ENCODE data around the gene DUS2.
A peak's percentile ranks its signal among the peaks of the same experiment; 100 is the strongest.
"Not testable (repeated sequence)": the region's sequence is repeated elsewhere in the genome, so short reads cannot be mapped to it uniquely, and the experiment has no call there.

Gene DUS2

GRCh38 chr16:68022278-68022727, 781 bp upstream of the DUS2 start:
- DNase-seq (ENCODE audit: low read depth, low spot score), result no peak
- H3K27me3 ChIP-seq (ENCODE audit: control insufficient read depth, insufficient read depth, low read length), result no peaks in the 10 kb centered on the region
- no CpG with 5 or more reads among the region's 19 CpGs for WGBS (ENCODE audit: insufficient coverage, insufficient read length)
- H3K9me3 ChIP-seq (ENCODE audit: control insufficient read depth, insufficient read depth, low read length), result no peaks in the 10 kb centered on the region
- H3K4me3 ChIP-seq (ENCODE audit: low read length), result peak overlapping the region; percentile 80
- peaks cover 2% of the 10 kb centered on the region; the same call in 1 of the 2 replicates for H3K4me1 ChIP-seq (ENCODE audit: control insufficient read depth, insufficient read depth, low read length)
- no peak overlapping the region for H3K27ac ChIP-seq (ENCODE audit: low read length)
- no peaks in the 10 kb centered on the region for H3K36me3 ChIP-seq (ENCODE audit: control insufficient read depth, insufficient read depth, low read length)

GRCh38 chr16:68028996-68029395, 5.9 kb downstream of the DUS2 start:
- H3K4me1 ChIP-seq (ENCODE audit: control insufficient read depth, insufficient read depth, low read length), result no peaks in the 10 kb centered on the region

GRCh38 chr16:68030108-68030507, 7.0 kb downstream of the DUS2 start:
- H3K27ac ChIP-seq (ENCODE audit: low read length); H3K4me1 ChIP-seq (ENCODE audit: control insufficient read depth, insufficient read depth, low read length); H3K27me3 ChIP-seq (ENCODE audit: control insufficient read depth, insufficient read depth, low read length); H3K36me3 ChIP-seq (ENCODE audit: control insufficient read depth, insufficient read depth, low read length); H3K9me3 ChIP-seq (ENCODE audit: control insufficient read depth, insufficient read depth, low read length); H3K4me3 ChIP-seq (ENCODE audit: low read length); DNase-seq (ENCODE audit: low read depth, low spot score): not testable (repeated sequence)
- no CpG with 5 or more reads among the region's 6 CpGs for WGBS (ENCODE audit: insufficient coverage, insufficient read length)

More at GRCh38 chr16:68028996-68029395, 5.9 kb downstream of the DUS2 start:
- no peaks in the 10 kb centered on the region for H3K27me3 ChIP-seq (ENCODE audit: control insufficient read depth, insufficient read depth, low read length)
- no peaks in the 10 kb centered on the region for H3K9me3 ChIP-seq (ENCODE audit: control insufficient read depth, insufficient read depth, low read length)
- no CpG with 5 or more reads among the region's 3 CpGs for WGBS (ENCODE audit: insufficient coverage, insufficient read length)
- no peak overlapping the region for H3K27ac ChIP-seq (ENCODE audit: low read length)
- peaks cover 3% of the 10 kb centered on the region; the same call in 1 of the 2 replicates for H3K36me3 ChIP-seq (ENCODE audit: control insufficient read depth, insufficient read depth, low read length)
- no peak for DNase-seq (ENCODE audit: low read depth, low spot score)
- no peak overlapping the region for H3K4me3 ChIP-seq (ENCODE audit: low read length)

- no peaks in the 10 kb centered on the region; the same call in 1 of the 2 replicates for H3K9me3 ChIP-seq (ENCODE audit: control insufficient read depth, insufficient read depth, low read length)
- H3K27ac ChIP-seq (ENCODE audit: low read length), result no peak overlapping the region
- DNase-seq (ENCODE audit: low read depth, low spot score), result no peak
- no peak overlapping the region for H3K4me3 ChIP-seq (ENCODE audit: low read length)
- H3K27me3 ChIP-seq (ENCODE audit: control insufficient read depth, insufficient read depth, low read length), result no peaks in the 10 kb centered on the region
- peaks cover 3% of the 10 kb centered on the region; the same call in 1 of the 2 replicates for H3K36me3 ChIP-seq (ENCODE audit: control insufficient read depth, insufficient read depth, low read length)
- H3K4me1 ChIP-seq (ENCODE audit: control insufficient read depth, insufficient read depth, low read length), result no peaks in the 10 kb centered on the region
- WGBS (ENCODE audit: insufficient coverage, insufficient read length), result no CpG with 5 or more reads among the region's 2 CpGs
These were observed 8.9 kb downstream of the DUS2 start for GRCh38 chr16:68031951-68032350.

- no CpG with 5 or more reads among the region's 2 CpGs for WGBS (ENCODE audit: insufficient coverage, insufficient read length)
- DNase-seq (ENCODE audit: low read depth, low spot score), result no peak
- H3K36me3 ChIP-seq (ENCODE audit: control insufficient read depth, insufficient read depth, low read length), result peaks cover 3% of the 10 kb centered on the region; the same call in 1 of the 2 replicates
- no peaks in the 10 kb centered on the region; the same call in 1 of the 2 replicates for H3K9me3 ChIP-seq (ENCODE audit: control insufficient read depth, insufficient read depth, low read length)
- H3K4me3 ChIP-seq (ENCODE audit: low read length), result no peak overlapping the region
- H3K4me1 ChIP-seq (ENCODE audit: control insufficient read depth, insufficient read depth, low read length), result no peaks in the 10 kb centered on the region
- no peaks in the 10 kb centered on the region for H3K27me3 ChIP-seq (ENCODE audit: control insufficient read depth, insufficient read depth, low read length)
- H3K27ac ChIP-seq (ENCODE audit: low read length), result no peak overlapping the region
These were observed 10.0 kb downstream of the DUS2 start for GRCh38 chr16:68033101-68033500.

- WGBS (ENCODE audit: insufficient coverage, insufficient read length), result no CpG with 5 or more reads among the region's 2 CpGs
- Histone ChIP-seq H3K4me3 (ENCODE audit: low read length) (no peak overlapping the region), H3K9me3 (ENCODE audit: control insufficient read depth, insufficient read depth, low read length) (no peaks in the 10 kb centered on the region; the same call in 1 of the 2 replicates), H3K27me3 (ENCODE audit: control insufficient read depth, insufficient read depth, low read length) (no peaks in the 10 kb centered on the region), H3K4me1 (ENCODE audit: control insufficient read depth, insufficient read depth, low read length) (no peaks in the 10 kb centered on the region), H3K27ac (ENCODE audit: low read length) (no peak overlapping the region), H3K36me3 (ENCODE audit: control insufficient read depth, insufficient read depth, low read length) (no peaks in the 10 kb centered on the region)
- no peak for DNase-seq (ENCODE audit: low read depth, low spot score)
These were observed 12.1 kb downstream of the DUS2 start for GRCh38 chr16:68035227-68035626.

- H3K4me3 ChIP-seq (ENCODE audit: low read length), result no peak overlapping the region
- H3K36me3 ChIP-seq (ENCODE audit: control insufficient read depth, insufficient read depth, low read length), result no peaks in the 10 kb centered on the region
- no CpG with 5 or more reads among the region's 9 CpGs for WGBS (ENCODE audit: insufficient coverage, insufficient read length)
- H3K27me3 ChIP-seq (ENCODE audit: control insufficient read depth, insufficient read depth, low read length), result no peaks in the 10 kb centered on the region
- H3K4me1 ChIP-seq (ENCODE audit: control insufficient read depth, insufficient read depth, low read length), result no peaks in the 10 kb centered on the region
- H3K27ac ChIP-seq (ENCODE audit: low read length), result no peak overlapping the region
- H3K9me3 ChIP-seq (ENCODE audit: control insufficient read depth, insufficient read depth, low read length), result no peaks in the 10 kb centered on the region; the same call in 1 of the 2 replicates
- DNase-seq (ENCODE audit: low read depth, low spot score), result no peak
These were observed 14.9 kb downstream of the DUS2 start for GRCh38 chr16:68037841-68038597.

GRCh38 chr16:68040506-68041288, 17.6 kb downstream of the DUS2 start:
- Histone ChIP-seq H3K4me3 (ENCODE audit: low read length) (no peak overlapping the region), H3K27ac (ENCODE audit: low read length) (no peak overlapping the region), H3K4me1 (ENCODE audit: control insufficient read depth, insufficient read depth, low read length) (no peaks in the 10 kb centered on the region), H3K9me3 (ENCODE audit: control insufficient read depth, insufficient read depth, low read length) (no peaks in the 10 kb centered on the region), H3K36me3 (ENCODE audit: control insufficient read depth, insufficient read depth, low read length) (no peaks in the 10 kb centered on the region), H3K27me3 (ENCODE audit: control insufficient read depth, insufficient read depth, low read length) (no peaks in the 10 kb centered on the region)
- no CpG with 5 or more reads among the region's 14 CpGs for WGBS (ENCODE audit: insufficient coverage, insufficient read length)
- peak; percentile 70 for DNase-seq (ENCODE audit: low read depth, low spot score)

GRCh38 chr16:68041783-68042182, 18.7 kb downstream of the DUS2 start:
- H3K4me1 ChIP-seq (ENCODE audit: control insufficient read depth, insufficient read depth, low read length), result no peaks in the 10 kb centered on the region
- H3K4me3 ChIP-seq (ENCODE audit: low read length), result no peak overlapping the region
- H3K27ac ChIP-seq (ENCODE audit: low read length), result no peak overlapping the region
- no CpG with 5 or more reads among the region's 2 CpGs for WGBS (ENCODE audit: insufficient coverage, insufficient read length)
- no peak for DNase-seq (ENCODE audit: low read depth, low spot score)
- H3K9me3 ChIP-seq (ENCODE audit: control insufficient read depth, insufficient read depth, low read length), result no peaks in the 10 kb centered on the region
- no peaks in the 10 kb centered on the region for H3K36me3 ChIP-seq (ENCODE audit: control insufficient read depth, insufficient read depth, low read length)
- no peaks in the 10 kb centered on the region for H3K27me3 ChIP-seq (ENCODE audit: control insufficient read depth, insufficient read depth, low read length)

GRCh38 chr16:68046106-68046505, 23.0 kb downstream of the DUS2 start:
- H3K4me1 ChIP-seq (ENCODE audit: control insufficient read depth, insufficient read depth, low read length), result no peaks in the 10 kb centered on the region
- no CpG with 5 or more reads among the region's 7 CpGs for WGBS (ENCODE audit: insufficient coverage, insufficient read length)
- no peaks in the 10 kb centered on the region for H3K9me3 ChIP-seq (ENCODE audit: control insufficient read depth, insufficient read depth, low read length)
- no peaks in the 10 kb centered on the region for H3K27me3 ChIP-seq (ENCODE audit: control insufficient read depth, insufficient read depth, low read length)
- no peak for DNase-seq (ENCODE audit: low read depth, low spot score)
- no peak overlapping the region for H3K27ac ChIP-seq (ENCODE audit: low read length)
- H3K4me3 ChIP-seq (ENCODE audit: low read length), result no peak overlapping the region
- peaks cover 4% of the 10 kb centered on the region; the same call in 1 of the 2 replicates for H3K36me3 ChIP-seq (ENCODE audit: control insufficient read depth, insufficient read depth, low read length)
